Melanocyte of skin (primary cell): Measurements from ENCODE around the gene MRPS30. TPM values are rescaled to one million over a fixed set of nuclear protein-coding genes. Genes with fewer than 3 reads are reported as not detected.

Source experiments
- total RNA-seq, 2 donors: library from RNA; depleted of rRNA; stranded (reverse); fragments of >200 nt; gene quantifications; 2 replicates each; pipeline ENCODE4 v1.2.3, GENCODE V29; 2012

The MRPS30 gene
- 100 to 1,000 TPM in 1 of 2 donors, 10 to 100 TPM in 1; 74.0 to 108 TPM for total RNA-seq

GRCh38 chr5:44808435-44809214 lies at the start of gene MRPS30:
TSS of gene MRPS30 (plus strand) at chr5:44808947. CDS start at chr5:44808963, 16 bp downstream.

